GM19455 (cell line): ENCODE results near the gene SAMSN1.

Experiments used
- ATAC-seq: cut with Tn5 transposase; IDR thresholded peaks from one replicate; pipeline ENCODE4 v1.9.1; 2021; ENCODE audit not compliant: unreplicated experiment

SAMSN1 gene

DNA sequence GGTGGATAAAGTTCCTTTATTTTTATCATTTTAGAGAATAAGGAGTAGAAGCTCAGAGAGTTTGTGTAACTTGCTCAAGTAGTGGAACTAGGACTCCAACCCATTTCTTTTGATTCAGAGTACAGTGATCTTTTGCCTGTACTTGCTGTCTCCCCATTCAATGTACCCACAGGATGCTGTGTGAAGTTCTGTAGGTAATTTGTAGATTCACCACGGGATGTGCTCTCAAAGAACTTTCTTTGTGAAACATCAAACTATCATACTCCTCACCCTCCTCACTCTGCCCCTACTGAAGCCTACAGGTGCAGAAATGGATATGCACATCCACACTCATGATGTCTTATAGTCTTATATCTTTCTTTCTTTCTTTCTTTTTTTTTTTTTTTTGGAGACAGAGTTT, 97.3 kb downstream of the SAMSN1 start:
- ATAC-seq, result no peak

DNA sequence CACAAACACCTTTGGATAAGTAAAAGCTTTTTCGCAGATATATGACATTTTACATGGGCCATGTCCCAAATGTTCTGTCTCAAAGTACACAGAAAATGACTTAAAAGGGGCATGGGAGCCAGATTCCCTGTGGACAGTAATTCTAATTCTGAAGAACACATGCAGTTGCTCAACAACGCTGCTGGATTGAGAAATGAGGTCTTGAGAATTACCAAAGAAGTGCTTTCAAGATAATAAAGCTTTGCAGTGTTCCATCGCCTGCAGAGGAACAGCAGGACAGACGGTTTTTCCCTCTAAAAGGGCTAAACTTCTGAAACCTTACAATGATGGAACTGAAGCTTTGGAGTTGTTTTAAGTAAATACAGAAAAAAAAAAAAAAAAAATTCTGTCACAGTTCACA, 107.9 kb downstream of the SAMSN1 start:
- no peak for ATAC-seq

DNA sequence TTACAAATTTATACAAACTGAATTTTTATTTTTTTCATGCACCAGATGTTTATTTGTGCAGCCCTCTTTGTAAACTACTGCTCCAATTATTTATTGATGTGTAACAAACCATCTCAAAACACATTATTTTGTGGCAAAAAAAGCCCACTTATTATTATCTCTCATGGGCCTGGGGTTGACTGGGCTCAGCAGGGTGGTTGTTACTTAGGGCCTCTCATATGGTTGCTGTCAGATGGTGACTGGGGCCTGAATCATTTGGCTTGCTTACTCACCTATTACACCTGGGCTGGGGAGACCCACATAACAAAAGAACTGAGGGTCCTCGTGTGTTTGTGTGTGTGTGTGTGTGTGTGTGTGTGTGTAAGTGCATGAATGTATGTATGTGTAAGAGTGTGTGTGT, 110.7 kb downstream of the SAMSN1 start:
- ATAC-seq, result no peak
